ENCODE data around the gene RASGRF1.

RASGRF1 gene

GRCh38 chr15:79101866-79102581 is 11.4 kb upstream of the RASGRF1 start:
- DNase-seq (ENCODE audit: low read depth), result no peak

GRCh38 chr15:79099692-79100091 is 9.1 kb upstream of the RASGRF1 start:
- no peak for DNase-seq (ENCODE audit: low read depth)

- no peak for DNase-seq (ENCODE audit: low read depth)
These were observed 4.0 kb upstream of the RASGRF1 start for GRCh38 chr15:79094611-79095021.

- no peak for DNase-seq (ENCODE audit: low read depth)
These were observed 2.9 kb upstream of the RASGRF1 start for GRCh38 chr15:79093352-79093935.

- DNase-seq (ENCODE audit: low read depth), result no peak
These were observed 1.8 kb upstream of the RASGRF1 start for GRCh38 chr15:79092382-79092781.

GRCh38 chr15:79091204-79091867 is 756 bp upstream of the RASGRF1 start:
- DNase-seq (ENCODE audit: low read depth), result no peak

GRCh38 chr15:79089890-79090486 is 592 bp downstream of the RASGRF1 start:
- DNase-seq (ENCODE audit: low read depth), result no peak

- DNase-seq (ENCODE audit: low read depth), result no peak
These were observed 1.2 kb downstream of the RASGRF1 start for GRCh38 chr15:79089331-79089889.

- DNase-seq (ENCODE audit: low read depth), result no peak
These were observed 2.0 kb downstream of the RASGRF1 start for GRCh38 chr15:79088426-79089205.

- DNase-seq (ENCODE audit: low read depth), result no peak
These were observed 3.8 kb downstream of the RASGRF1 start for GRCh38 chr15:79086814-79087213.

GRCh38 chr15:79084308-79084968 is 6.1 kb downstream of the RASGRF1 start:
- no peak for DNase-seq (ENCODE audit: low read depth)

GRCh38 chr15:79083154-79083553 is 7.4 kb downstream of the RASGRF1 start:
- no peak for DNase-seq (ENCODE audit: low read depth)

GRCh38 chr15:79082363-79083070 is 8.1 kb downstream of the RASGRF1 start:
- no peak for DNase-seq (ENCODE audit: low read depth)

GRCh38 chr15:79078763-79079410 is 11.7 kb downstream of the RASGRF1 start:
- no peak for DNase-seq (ENCODE audit: low read depth)

- no peak for DNase-seq (ENCODE audit: low read depth)
These were observed 12.6 kb downstream of the RASGRF1 start for GRCh38 chr15:79078003-79078402.

GRCh38 chr15:79076661-79077060 is 13.9 kb downstream of the RASGRF1 start:
- DNase-seq (ENCODE audit: low read depth), result no peak

- DNase-seq (ENCODE audit: low read depth), result no peak
These were observed 15.3 kb downstream of the RASGRF1 start for GRCh38 chr15:79075256-79075655.

GRCh38 chr15:79073336-79073735 is 17.2 kb downstream of the RASGRF1 start:
- no peak for DNase-seq (ENCODE audit: low read depth)

GRCh38 chr15:79071901-79072300 is 18.7 kb downstream of the RASGRF1 start:
- no peak for DNase-seq (ENCODE audit: low read depth)

- DNase-seq (ENCODE audit: low read depth), result no peak
These were observed 21.8 kb downstream of the RASGRF1 start for GRCh38 chr15:79068790-79069189.

Data from T follicular helper cell (primary cell).